ENCODE results near the gene ACBD6.

ACBD6 gene

GRCh38 chr1:180268556-180269075 lies 233.8 kb downstream of the ACBD6 start:
- DNase-seq, result no peak

GRCh38 chr1:180267761-180268555 lies 234.4 kb downstream of the ACBD6 start:
- DNase-seq, result no peak

GRCh38 chr1:180267211-180267561 lies 235.2 kb downstream of the ACBD6 start:
- DNase-seq, result no peak

GRCh38 chr1:180266275-180267210 lies 235.8 kb downstream of the ACBD6 start:
- no peak for DNase-seq

- DNase-seq, result no peak
These were observed 236.5 kb downstream of the ACBD6 start for GRCh38 chr1:180265871-180266270.

- DNase-seq, result no peak
These were observed 237.2 kb downstream of the ACBD6 start for GRCh38 chr1:180265201-180265600.

GRCh38 chr1:180264595-180264994 lies 237.8 kb downstream of the ACBD6 start:
- DNase-seq, result no peak

GRCh38 chr1:180262628-180263488 lies 239.5 kb downstream of the ACBD6 start:
- no peak for DNase-seq

- no peak for DNase-seq
These were observed 240.7 kb downstream of the ACBD6 start for GRCh38 chr1:180261524-180262155.

GRCh38 chr1:180261030-180261429 lies 241.3 kb downstream of the ACBD6 start:
- no peak for DNase-seq

GRCh38 chr1:180260541-180260940 lies 241.8 kb downstream of the ACBD6 start:
- DNase-seq, result no peak

GRCh38 chr1:180259431-180260338 lies 242.7 kb downstream of the ACBD6 start:
- DNase-seq, result no peak

- no peak for DNase-seq
These were observed 243.4 kb downstream of the ACBD6 start for GRCh38 chr1:180258935-180259334.

GRCh38 chr1:180258290-180258689 lies 244.1 kb downstream of the ACBD6 start:
- no peak for DNase-seq

- no peak for DNase-seq
These were observed 244.9 kb downstream of the ACBD6 start for GRCh38 chr1:180257486-180257885.

- DNase-seq, result no peak
These were observed 245.4 kb downstream of the ACBD6 start for GRCh38 chr1:180257028-180257386.

GRCh38 chr1:180256341-180257027 lies 245.9 kb downstream of the ACBD6 start:
- peak; percentile 28 for DNase-seq

GRCh38 chr1:180255536-180256340 lies 246.6 kb downstream of the ACBD6 start:
- DNase-seq, result peak; percentile 28

GRCh38 chr1:180254854-180255253 lies 247.5 kb downstream of the ACBD6 start:
- peak; percentile 68 for DNase-seq

GRCh38 chr1:180254496-180254819 lies 247.9 kb downstream of the ACBD6 start:
- DNase-seq, result peak; percentile 18
